HG03442 (cell line): ENCODE measurements around the gene PBX3.
A peak's percentile ranks its signal among the peaks of the same experiment; 100 is the strongest.

ENCODE experiments used
- ATAC-seq: cut with Tn5 transposase; IDR thresholded peaks from one replicate; pipeline ENCODE4 v1.9.1; 2021; ENCODE audit warnings: mild to moderate bottlenecking, moderate library complexity; ENCODE audit not compliant: unreplicated experiment

Gene PBX3

DNA sequence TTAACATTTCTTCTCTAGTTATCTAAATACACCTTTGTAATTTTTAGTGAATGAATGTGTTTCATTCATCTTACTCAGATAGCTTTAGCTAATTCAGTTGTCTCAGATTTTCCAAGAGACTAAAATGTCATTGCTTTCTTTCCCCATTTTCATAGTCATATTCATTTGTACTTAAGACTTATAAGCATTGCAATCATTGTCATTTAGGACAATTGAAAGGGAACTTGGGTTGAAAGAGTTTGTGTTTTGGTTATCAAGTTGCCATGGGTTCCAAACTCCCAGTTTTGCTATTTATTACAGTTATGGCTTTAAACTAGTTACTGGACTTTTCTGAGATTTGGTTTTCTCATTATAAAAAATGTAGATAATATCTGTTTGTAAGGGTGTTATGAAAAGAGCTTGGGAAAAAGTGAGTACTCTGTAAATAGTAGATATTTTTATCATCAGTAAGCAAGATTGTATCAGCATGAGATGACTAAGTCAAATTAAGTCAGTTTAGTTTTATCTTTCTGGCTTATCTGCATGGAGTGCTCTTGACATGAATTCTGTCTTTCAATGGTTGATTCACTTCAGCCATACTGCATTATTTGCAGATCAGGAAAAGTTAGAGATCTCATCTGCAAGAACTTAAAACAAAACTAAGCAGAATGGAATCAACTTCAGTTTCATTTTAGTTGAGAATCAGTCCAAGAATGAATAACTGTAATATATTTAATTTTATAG, 107.5 kb downstream of the PBX3 start:
- ATAC-seq: no peak

GRCh38 chr9:125856331-125856730, 109.2 kb downstream of the PBX3 start:
- ATAC-seq: no peak

DNA sequence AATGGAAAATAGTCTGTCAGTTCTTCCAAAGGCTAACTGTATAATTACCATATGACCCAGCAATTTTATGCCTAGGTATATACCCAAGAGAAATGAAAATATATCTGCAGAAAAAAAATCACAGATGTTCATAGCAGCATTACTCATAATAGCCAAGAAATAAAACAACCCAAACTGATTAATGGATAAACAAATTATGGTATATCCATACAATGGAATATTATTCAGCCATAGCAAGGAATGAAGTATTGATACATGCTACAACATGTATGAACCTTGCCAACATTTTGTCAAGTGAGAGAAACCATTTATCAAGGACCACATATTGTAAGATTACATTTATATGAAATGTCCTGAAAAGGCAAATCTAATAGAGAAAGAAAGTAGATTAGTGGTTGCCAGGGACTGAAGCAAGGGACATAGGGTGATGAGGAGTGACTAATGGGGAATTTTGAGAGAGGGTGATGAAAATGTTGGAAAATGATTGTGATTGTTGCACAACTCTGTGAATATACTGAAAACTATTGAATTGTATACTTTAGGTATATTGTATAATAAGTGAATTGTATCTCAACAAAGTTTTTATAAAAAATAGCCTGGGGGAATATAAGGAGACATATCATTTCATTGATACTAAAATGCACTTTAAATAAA, 114.4 kb downstream of the PBX3 start:
- ATAC-seq: no peak

DNA sequence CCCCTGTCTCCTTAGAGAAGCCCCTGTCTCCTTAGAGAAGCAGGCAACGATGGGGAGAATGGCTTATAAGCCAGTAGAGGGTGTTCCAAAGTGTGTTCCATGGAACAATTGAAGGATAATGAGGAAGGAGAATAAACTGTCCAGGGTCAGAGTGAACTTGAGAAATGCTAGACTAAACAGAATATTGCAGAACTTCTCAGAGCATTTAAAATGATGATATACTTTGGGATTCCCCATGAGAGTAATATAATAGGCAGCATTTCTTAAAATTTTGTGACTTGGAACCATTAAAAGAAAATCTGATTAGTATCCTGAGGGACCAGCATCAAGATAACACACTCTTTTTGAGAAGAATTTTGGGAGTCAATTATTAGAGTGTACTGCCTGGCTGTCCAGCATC, 116.8 kb downstream of the PBX3 start:
- ATAC-seq: no peak

- ATAC-seq: no peak
These were observed 120.7 kb downstream of the PBX3 start for GRCh38 chr9:125867751-125868415.

GRCh38 chr9:125878164-125878631, 131.0 kb downstream of the PBX3 start:
- no peak for ATAC-seq

DNA sequence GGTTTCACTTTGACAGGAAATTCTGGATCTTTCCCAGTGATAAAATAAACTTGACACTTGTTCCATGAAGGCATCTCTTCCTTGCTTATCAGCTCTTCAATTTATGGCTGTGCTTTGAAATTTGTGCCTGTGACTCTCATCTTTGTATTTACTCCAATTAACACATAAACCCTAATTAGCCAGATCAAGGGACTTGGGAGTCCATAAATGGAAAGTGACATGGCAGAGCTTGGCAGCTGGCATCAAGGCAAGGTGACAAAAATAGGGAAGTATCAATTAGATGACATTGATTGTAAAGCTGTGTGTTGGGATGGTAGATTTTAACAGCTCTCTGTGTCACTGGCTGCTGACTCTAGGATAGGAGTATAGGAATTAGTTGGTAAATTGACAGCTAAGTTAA, 133.9 kb downstream of the PBX3 start:
- ATAC-seq: no peak

GRCh38 chr9:125883565-125884217, 136.5 kb downstream of the PBX3 start:
- ATAC-seq: no peak

DNA sequence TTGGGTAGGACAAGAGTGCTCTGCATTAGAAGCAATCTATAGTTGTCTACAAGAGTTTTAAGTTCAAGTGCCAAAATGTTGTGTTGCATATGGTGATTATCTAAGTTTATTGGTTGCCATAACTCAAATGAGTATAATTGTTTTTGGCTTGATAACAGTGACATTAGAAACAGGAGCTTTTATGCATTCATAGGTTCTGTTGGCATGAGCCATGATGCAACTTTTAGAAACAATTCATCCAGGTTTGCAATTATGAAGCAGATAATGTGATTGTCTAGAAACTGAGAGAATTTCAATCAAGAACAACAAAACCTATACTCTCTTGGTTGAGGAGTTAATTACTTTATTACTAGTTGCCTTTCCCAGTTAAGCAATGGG, 137.0 kb downstream of the PBX3 start:
- ATAC-seq: no peak

DNA sequence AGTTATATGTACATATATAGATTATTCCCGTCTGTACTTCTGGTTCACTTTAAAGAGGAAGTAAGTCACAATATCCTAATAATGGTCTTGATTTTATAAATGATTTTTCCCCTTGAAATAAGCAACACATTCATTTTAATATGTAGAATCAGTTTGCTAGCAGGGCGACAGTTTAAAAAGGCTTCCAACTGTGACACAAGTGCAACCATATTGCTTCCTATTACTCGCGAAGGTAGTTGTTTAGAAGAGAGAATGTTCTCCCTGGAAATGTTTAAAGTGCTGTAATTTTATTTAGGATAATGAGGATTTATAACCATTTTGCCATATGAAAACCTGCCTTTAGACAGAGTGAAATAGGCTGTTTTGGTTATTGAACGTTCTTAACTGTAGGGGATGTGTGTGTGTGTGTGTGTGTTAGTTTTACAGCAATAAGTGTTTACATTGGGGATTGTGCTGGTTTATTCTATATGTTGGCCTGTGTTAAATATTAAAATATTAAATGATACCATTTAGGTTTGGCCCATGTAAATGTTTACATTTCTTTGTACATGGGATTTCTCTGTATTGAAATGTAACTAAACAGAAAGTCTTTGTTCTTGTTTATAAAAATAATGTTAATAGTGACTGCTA, 138.3 kb downstream of the PBX3 start:
- no peak for ATAC-seq

- ATAC-seq: no peak
These were observed 139.2 kb downstream of the PBX3 start for GRCh38 chr9:125886365-125886764.

GRCh38 chr9:125887172-125887571, 140.0 kb downstream of the PBX3 start:
- no peak for ATAC-seq

DNA sequence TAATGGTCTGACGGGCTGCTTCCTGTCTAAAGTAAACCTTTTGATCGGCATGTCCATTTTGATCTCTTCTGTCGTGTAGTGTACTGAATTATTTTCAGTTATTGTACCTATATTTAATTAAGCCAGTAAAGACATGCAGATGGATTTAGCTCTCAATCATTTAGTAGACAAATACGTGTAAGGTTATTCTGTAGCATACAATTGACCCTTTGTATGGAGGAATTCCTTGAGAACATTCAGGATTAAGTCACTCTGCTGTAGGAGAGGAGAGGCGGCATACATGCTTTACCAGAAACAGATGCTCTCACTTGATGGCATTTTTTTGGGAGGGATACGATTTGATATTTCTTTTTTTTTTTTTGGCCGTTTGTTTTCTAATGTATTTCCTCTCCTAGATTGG, 141.0 kb downstream of the PBX3 start:
- no peak for ATAC-seq

GRCh38 chr9:125889112-125889475, 141.9 kb downstream of the PBX3 start:
- ATAC-seq: peak; percentile 31

DNA sequence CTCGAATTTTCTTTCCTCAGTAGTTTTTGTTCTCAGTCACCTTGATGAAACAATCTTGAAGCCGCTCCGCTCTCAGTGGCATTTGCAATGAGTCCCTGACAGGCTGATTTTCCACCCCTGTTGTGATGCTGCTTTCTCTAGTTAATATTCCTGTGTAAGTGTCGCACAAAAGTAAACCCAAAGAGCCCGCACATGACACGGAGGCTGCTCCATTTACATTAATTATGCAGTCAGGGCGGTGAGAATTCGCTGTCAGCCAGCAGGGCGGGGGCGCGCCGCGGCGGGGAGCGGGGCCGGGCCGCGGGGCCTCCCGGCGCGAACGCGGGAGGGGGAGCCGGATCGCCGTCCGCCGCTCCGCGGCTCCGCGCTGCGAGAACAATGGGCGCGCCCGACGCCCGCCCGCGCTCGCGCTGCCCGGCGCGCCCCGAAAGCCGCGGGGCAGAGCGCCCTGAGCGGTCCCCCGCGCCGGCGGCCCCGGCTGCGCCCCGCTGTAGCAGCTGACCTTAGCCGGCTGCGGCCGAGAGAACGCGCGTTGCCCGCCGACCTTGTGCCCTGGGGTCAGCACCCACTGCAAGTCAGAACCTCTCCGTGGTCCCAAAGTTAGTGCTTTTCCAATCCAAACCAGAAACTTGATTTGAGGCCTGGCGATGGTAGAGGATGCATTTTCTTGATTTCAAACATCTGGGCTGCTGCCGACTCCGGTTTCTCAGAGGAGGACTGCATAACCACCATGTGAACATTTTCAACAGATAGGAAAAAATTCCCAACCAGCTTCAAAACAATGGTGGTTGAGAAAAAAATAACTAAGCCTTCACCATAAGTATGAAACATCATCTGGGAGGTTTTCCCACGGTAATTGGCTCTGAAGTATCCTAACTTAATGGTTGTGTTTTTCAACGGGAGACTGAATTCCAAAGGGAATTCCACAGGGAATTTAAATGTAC, 142.6 kb downstream of the PBX3 start:
- ATAC-seq: peak; percentile 39

DNA sequence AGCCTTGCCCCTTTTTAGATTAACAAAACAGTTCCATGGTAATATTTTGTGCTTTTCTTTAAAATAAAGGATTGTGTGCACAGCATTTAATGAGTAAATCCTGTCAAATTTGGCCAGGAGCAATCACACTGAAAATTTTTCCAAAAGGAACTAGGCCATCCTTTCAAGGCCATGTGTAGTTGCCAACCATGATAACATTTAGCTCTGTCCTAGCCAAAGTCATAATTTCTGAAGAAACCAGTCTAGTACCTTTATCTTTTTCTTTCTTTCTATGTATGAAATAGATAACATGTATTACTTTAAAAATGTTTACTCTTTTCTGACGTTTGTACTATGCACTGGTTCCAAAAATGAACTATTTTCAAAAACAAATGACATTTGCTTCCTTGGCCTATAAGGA, 143.7 kb downstream of the PBX3 start:
- ATAC-seq: no peak

DNA sequence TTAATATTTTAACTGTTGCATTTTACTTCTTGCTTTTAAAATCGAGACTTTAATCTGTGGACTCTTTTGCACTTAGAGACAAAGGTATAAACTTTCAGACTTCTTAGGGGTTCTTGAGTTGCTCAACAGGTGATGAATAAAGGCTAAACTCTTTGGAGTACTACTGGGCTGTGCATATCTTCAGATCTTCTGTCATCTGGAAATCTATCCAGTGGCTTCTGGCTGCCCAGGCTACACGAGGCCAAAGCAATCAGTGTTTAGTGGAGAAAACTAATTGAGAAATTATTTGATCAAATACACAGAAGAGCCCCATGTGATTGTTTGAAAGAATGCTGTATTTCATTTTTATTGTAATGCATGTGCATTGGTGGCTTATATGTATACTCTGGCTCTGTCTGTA, 146.1 kb downstream of the PBX3 start:
- no peak for ATAC-seq

- no peak for ATAC-seq
These were observed 147.4 kb downstream of the PBX3 start for GRCh38 chr9:125894566-125894965.

- ATAC-seq: no peak
These were observed 149.2 kb downstream of the PBX3 start for GRCh38 chr9:125896404-125896803.

DNA sequence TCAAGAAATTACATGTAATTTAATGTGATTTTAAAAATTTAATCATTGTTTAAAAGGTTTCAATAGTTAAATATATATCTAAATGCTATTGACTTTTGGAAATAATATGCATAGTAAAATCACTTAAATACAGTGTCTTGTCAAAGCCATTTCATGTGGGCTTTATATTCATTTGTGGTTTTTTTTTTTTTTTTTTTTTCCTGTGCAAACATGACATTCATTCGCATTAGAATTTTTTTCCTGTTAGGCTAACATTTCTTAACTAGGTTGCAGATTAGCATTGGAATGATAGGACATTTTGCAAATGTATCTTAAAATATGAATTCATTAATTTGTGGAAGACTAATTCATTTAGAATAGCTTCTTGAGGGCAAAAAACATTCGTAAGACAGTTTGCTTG, 149.8 kb downstream of the PBX3 start:
- no peak for ATAC-seq
